Hepatocyte (in vitro differentiated cells): ENCODE data around the gene EPHA10.

Source experiments
- EZH2 ChIP-seq: fragments of 200-600 bp; sonication (generic); IDR thresholded peaks from 2 replicates; pipeline ENCODE4 v1.6.1; 2016; ENCODE audit warnings: antibody characterized with exemption, mild to moderate bottlenecking, borderline replicate concordance
- TF ChIP-seq, protein P1 (sequence below): fragments of 200-600 bp; sonication (generic); IDR thresholded peaks from 2 replicates; pipeline ENCODE4 v1.5.1; 2016; ENCODE audit warnings: antibody characterized with exemption, mild to moderate bottlenecking; ENCODE audit not compliant: poor library complexity

DNA sequence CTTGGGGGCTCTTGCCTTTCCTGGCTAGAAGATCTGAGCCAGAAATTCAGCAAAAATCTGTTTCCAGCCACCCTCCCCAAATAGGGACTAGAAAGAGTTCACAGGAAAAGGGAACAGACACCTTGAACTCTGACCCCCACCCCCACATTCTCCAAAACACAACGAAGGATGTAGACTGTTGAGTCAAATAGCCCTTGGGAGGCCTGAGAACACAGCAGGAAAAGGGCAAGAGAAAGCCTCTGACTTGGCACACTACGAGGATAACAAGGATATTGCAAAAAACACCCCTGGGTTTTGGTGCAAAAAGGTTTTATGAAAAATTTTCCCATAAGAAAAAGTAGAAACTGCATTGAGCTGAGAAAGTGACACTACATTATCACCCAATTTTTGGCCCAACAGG lies 45.0 kb upstream of the EPHA10 start:
- TF ChIP-seq, protein P1, sequence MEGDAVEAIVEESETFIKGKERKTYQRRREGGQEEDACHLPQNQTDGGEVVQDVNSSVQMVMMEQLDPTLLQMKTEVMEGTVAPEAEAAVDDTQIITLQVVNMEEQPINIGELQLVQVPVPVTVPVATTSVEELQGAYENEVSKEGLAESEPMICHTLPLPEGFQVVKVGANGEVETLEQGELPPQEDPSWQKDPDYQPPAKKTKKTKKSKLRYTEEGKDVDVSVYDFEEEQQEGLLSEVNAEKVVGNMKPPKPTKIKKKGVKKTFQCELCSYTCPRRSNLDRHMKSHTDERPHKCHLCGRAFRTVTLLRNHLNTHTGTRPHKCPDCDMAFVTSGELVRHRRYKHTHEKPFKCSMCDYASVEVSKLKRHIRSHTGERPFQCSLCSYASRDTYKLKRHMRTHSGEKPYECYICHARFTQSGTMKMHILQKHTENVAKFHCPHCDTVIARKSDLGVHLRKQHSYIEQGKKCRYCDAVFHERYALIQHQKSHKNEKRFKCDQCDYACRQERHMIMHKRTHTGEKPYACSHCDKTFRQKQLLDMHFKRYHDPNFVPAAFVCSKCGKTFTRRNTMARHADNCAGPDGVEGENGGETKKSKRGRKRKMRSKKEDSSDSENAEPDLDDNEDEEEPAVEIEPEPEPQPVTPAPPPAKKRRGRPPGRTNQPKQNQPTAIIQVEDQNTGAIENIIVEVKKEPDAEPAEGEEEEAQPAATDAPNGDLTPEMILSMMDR = no peak
- TF ChIP-seq EZH2 = no peak
